ENCODE results near the gene TRAF7.
A peak's percentile ranks its signal among the peaks of the same experiment; 100 is the strongest.
"Not testable (repeated sequence)": the region's sequence is repeated elsewhere in the genome, so short reads cannot be mapped to it uniquely, and the experiment has no call there.

The TRAF7 gene

DNA sequence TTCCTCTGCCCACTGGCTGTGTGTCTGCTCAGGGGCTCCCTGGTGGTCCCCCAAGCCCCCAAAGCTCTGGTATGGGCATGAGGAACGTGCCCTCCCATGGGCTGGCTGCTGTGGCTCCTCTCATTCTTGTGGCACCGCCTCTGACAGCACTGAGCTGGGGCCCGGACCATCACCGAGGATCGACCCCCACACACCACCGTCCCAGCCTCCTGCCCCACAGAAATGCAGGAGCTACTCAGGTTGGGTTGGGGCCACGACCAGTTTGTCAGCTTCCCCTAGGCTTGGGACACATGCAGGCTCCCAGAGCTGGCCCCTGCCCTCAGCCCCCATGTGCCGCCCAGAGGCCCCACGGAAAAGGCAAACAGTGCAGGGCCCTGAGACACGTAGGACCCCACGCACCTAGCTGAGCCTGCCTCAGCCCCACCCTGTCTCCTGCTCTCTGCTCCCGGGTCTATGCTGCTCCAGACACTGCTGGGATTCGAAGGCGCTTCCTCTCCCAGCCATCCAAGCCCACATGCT lies 44.1 kb downstream of the TRAF7 start:
- no peak for DNase-seq (ENCODE audit: low spot score)

DNA sequence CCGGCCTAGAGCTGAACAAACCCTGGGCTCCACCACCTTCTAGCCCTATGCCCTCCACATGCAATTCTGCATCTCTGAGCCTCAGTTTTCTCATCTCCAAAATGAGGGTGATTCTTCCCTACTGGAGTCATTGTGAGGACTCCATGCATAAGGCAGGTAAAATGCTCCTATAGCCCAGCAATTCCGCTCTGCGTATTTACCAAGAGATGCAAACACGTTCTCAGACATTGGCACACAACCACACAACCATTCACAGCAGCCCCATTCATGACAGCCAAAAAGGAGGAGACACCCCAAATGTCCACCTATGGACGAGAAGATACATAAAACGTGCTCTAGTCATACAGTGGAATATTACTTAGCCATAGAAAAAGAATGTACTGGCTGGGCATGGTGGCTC lies 44.7 kb downstream of the TRAF7 start:
- DNase-seq (ENCODE audit: low spot score), result no peak

DNA sequence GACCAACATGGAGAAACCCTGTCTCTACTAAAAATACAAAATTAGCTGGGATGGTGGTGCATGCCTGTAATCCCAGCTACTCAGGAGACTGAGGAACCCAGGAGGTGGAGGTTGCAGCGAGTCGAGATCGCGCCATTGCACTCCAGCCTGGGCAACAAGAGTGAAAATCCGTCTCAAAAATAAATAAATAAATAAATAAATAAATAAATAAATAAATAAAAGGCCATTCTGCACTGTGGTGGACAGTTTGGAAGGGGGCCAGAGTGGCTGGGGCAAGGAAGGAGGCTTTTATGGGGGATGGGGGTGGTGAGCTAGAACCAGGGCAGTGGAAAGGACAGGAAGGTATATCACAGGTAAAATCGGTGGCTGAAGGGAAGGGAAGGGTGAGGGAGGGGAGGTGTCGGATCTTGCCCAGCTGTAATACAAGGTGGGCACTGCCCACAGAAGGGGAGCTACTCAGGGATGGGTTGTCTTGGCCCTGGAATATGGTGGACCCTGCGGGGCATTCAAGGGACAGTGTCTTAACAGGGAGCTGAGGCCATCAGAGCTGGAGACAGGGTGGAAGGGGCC lies 47.6 kb downstream of the TRAF7 start:
- not testable (repeated sequence) for DNase-seq (ENCODE audit: low spot score)

DNA sequence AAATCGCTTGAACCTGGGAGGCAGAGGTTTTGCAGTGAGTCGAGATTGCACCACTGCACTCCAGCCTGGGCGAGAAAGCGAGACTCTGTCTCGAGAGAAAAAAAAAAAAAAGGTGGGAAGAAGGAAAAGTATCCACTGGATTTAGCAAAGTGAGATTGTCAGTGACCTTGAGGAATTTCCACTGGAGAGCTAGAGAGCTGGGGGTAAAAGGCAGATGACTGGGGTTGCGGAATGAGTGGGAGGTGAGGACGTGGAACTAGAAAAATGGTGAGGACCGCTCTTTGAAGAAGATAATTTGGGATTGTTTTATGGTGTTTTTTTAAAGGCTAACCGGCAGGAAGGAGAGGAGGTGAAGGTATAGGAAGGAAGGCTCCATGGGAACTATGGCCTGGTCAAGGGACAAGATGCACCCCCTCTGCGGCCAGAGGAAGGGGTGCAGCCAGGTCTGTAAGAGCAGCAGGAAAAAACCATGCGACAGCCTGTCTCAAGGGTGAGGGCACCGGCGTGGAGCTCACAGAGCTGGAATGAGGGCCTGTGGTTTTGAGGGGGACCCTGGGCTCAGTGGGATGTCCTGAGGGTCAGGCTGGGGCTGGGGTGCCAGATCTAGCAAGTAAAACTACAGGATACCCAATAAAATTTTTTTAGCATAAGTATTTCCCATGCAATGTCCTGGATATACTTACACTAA lies 49.0 kb downstream of the TRAF7 start:
- no peak for DNase-seq (ENCODE audit: low spot score)

DNA sequence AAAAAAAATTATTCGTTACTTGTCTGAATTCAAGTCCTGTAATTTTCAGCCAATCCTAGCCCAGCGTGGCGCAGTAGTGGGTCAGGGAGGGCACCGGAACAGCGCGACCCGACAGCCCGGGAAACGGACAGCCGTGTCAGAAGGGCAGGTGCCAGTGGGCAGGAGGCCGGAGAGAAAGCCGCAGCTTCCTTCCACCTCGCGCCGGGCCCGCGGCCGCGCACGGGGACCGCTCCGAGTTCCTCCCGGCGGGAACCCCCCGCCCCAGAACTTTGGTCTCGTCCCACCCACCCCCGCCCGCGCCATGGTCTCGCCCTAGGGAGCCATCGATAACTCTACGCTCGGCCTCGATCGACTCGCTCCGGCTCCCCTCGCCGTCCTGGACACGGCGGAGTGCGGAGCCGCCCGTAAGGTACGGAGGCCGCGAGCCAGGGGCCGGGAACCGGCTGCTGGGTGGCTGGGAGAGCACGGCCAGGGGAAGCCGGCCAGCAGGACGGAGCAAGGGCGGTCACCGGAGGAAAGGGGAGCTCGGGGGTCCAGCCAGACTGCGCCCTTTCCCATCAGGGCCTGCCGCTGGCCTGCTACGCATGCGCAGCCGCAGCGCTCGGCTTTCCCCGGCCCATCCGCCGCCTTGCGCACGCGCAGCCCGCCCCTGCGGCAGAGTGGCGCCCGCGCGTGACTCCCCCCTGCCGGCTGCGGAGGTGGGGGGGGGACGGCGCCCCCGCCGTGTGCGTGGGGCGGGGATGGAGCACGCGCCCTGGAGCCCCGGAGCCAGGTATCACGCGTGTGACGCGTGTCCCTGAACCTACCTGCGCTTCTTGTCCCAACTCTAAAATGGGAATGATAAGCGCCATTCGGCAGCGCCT lies 49.8 kb downstream of the TRAF7 start, which contains the start of gene MLST8:
MLST8 (plus strand) TSS at position 351 of the 863 bp plus-strand sequence. CDS start 632 bp downstream, outside the sequence.
- peak; percentile 83 for DNase-seq (ENCODE audit: low spot score)

DNA sequence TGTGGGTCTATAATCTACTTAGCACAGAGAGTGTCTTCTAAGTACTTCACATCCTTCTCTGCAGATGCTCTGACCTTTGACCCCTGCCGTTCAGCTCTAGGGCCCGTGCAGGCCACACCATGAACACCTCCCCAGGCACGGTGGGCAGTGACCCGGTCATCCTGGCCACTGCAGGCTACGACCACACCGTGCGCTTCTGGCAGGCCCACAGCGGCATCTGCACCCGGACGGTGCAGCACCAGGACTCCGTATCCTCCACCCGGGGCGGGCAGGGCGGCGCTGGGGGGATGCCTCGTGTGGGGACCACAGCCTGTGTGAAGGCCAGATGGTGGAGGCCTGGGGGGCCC lies 50.4 kb downstream of the TRAF7 start:
- peak; percentile 71 for DNase-seq (ENCODE audit: low spot score)

DNA sequence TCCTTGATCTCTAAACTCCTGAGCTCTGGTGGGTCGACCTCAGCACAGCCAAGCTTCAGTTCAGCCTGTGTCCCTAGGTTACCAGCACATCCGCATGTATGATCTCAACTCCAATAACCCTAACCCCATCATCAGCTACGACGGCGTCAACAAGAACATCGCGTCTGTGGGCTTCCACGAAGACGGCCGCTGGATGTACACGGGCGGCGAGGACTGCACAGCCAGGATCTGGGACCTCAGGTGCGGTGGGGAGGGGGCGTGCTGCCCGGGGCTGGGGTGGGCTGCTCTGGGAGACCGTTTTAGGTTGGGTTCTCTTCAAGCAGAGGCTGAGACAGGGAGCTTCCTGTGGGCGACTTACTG lies 50.8 kb downstream of the TRAF7 start:
- DNase-seq (ENCODE audit: low spot score), result no peak

DNA sequence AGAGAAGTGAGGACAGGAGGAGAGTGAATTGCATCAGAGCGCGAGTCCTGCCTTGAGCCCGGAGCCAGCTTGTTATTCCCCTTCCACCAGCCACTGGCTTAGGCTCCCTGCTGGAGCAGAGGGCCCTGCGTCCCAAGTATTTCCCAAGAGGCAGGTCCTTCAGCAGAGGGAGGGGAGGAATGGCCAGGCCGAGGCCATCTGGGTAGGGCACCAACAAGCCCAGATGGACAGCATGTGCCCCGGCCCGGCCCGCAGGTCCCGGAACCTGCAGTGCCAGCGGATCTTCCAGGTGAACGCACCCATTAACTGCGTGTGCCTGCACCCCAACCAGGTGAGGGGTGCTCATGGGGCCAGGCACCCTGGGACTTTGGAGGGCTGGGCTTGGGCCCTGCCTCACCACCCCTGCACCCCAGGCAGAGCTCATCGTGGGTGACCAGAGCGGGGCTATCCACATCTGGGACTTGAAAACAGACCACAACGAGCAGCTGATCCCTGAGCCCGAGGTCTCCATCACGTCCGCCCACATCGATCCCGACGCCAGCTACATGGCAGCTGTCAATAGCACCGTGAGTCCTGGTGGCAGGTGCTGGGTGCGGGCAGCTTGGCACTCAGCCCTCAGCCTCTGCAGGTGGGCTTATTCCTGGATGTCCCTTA lies 51.3 kb downstream of the TRAF7 start:
- DNase-seq (ENCODE audit: low spot score), result no peak

DNA sequence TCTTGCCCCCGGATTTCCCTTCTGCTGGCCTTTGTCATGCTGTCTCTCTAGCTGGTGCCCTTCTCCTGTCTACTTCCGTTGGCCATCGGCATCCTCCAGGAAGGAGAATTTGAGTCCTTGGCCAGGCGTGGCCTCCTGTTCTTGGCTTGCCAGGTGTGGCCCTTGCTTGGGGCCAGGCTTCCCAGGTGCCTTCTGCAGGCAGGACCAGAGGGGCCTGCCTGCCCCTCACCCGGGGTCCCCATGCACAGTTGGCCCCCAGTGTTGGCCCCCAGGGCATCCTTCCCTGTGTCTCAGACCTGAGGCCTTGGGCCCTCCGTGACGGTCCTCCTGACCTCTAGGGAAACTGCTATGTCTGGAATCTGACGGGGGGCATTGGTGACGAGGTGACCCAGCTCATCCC lies 52.3 kb downstream of the TRAF7 start:
- DNase-seq (ENCODE audit: low spot score), result no peak

DNA sequence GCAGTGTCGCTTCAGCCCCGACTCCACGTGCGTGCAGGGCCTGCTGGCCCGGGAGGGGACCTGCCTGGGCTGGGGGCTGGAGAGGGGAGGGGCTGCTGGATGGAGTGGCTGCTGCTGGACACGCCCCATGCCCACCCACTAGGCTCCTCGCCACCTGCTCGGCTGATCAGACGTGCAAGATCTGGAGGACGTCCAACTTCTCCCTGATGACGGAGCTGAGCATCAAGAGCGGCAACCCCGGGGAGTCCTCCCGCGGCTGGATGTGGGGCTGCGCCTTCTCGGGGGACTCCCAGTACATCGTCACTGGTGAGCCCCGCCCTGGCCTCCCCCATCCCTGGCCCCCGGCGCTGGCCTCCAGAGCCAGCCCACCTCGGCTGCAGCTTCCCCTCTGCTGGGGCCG lies 52.7 kb downstream of the TRAF7 start:
- no peak for DNase-seq (ENCODE audit: low spot score)

DNA sequence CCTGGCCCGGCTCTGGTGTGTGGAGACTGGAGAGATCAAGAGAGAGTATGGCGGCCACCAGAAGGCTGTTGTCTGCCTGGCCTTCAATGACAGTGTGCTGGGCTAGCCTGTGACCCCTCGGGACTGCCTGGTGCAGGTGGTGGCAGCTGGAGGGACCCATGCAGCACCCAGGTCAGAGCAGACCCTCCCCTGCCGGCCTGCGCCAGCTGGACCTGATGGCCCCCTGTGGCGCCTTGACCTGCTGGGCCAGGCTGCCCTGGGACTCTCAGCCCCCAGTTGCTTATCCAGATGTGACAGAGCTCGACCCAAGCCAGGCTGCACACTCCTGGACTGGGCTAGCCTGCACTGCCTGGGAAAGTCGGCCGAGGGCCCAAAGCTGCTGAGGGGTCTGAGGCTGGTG lies 53.2 kb downstream of the TRAF7 start:
- DNase-seq (ENCODE audit: low spot score), result no peak

DNA sequence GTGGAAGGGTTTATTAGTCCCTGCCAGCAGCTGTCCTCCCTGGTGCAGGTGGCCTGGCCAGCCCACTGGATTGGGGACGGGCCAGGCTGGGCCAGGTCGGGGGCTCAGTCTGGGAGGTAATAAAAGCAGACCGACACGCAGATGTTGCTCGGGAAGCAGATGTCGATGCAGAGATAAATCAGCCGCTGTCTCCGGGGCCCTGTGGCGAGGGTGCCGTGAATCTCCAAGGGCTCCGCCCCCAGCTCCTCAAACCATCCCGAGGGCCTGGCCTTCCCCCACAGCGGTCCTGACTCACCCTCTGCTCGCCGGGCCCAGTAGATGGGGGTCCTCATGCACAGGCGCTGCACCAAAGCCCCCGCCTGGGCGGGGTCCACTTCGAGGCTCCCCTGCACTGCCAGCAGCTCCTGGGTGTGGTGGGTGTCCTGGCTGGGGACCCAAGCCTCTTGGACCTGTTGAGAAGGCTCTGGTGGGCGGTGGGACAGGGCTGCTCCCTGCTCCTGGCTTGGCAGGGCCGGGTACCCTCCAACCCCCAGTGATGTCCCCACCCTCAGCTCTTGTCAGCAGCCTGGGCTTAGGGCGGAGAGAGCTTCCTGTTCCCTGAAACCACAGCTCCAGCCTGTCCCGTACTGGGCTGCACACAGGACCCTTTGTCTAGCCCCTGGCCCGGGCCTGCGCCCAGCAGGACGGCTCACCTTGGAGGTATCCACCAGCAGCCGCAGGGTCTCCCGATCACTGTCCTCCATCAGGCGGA lies 53.9 kb downstream of the TRAF7 start:
- DNase-seq (ENCODE audit: low spot score), result no peak

DNA sequence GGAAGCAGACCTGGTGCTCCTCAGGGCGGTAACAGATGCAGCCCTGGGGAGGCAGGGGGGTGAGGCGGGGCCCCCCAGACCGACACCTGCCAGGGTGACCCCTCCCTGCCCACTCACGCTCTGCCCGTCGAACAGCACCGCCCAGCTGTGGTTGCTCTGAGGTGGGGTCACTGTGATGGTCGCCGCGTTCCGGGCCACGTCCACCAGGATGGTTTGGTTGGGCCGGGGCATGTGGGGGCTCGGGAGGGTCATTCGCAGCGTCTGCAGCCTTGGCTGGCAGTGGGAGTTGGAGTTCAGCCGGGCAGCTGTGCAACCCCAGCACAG lies 54.4 kb downstream of the TRAF7 start:
- no peak for DNase-seq (ENCODE audit: low spot score)

DNA sequence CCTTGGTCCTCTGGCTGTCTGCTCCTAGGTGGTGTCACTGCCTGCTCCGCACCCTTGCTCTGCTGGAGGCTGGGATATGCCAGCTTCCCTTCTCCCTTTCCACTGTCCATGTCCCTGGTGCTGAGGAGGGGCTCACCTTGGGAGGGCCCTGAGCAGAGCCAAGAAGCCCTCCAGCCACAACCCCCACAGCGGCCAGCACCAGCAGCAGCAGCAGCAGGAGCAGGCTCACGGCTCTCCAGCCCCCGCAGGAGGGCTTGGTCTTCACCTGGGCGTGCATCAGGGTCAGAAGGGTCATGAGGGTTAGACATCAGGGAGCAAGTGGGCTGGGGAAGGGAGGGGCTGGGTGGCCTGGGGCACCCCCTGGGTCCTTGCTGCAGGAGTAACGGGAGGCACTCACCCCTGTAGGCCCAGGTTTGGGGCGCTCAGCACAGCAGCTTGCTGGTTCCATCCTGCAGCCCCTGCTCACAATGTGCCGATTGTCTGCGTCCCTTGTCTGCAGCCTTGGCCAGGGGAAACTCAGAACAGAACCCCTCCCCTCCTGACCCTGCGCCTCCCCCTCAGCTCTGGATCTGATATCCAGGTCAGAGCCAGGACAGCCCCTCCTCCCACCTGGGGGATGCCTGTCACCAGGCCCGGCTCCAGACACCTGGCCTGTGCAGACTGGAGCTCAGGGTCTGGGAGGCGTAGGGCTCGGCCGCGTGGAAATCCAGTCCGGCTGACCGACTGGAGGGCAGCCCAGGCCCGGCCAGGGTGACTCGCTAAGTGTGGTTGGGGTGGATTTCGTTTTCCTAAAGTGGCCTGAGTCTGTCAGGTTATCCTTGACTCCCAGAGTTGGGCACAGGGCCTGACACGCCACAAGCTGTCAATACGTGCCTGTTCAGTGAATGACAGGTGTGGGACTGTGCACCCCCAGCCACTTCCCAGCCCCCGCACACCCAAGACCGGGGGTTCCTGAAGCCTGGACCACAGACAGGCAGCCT lies 55.1 kb downstream of the TRAF7 start, which contains the start of gene BRICD5:
BRICD5 (minus strand) TSS at position 478 of the 980 bp plus-strand sequence; CDS start at position 448, 30 bp downstream.
- DNase-seq (ENCODE audit: low spot score), result no peak

DNA sequence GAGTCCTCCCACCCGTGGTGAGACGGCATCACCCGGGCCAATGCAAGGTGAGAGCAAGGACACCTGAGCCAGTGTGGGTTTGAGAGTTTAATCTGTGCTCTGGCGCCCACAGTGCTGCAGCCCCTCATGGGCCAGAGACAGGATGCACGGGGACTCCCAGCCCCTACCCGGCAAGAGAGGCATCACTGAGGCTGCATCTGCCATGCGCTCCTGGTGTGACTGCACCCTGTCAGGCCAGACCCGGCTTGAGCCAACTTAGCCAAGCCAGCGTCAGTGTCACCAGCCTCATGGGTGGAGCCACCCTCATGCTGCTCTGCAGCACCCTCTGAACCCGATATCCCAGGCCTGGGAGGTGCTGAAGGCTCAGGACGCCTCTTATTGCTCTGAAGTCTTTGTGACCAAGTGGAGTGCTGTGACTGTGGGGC lies 56.4 kb downstream of the TRAF7 start:
- no peak for DNase-seq (ENCODE audit: low spot score)

DNA sequence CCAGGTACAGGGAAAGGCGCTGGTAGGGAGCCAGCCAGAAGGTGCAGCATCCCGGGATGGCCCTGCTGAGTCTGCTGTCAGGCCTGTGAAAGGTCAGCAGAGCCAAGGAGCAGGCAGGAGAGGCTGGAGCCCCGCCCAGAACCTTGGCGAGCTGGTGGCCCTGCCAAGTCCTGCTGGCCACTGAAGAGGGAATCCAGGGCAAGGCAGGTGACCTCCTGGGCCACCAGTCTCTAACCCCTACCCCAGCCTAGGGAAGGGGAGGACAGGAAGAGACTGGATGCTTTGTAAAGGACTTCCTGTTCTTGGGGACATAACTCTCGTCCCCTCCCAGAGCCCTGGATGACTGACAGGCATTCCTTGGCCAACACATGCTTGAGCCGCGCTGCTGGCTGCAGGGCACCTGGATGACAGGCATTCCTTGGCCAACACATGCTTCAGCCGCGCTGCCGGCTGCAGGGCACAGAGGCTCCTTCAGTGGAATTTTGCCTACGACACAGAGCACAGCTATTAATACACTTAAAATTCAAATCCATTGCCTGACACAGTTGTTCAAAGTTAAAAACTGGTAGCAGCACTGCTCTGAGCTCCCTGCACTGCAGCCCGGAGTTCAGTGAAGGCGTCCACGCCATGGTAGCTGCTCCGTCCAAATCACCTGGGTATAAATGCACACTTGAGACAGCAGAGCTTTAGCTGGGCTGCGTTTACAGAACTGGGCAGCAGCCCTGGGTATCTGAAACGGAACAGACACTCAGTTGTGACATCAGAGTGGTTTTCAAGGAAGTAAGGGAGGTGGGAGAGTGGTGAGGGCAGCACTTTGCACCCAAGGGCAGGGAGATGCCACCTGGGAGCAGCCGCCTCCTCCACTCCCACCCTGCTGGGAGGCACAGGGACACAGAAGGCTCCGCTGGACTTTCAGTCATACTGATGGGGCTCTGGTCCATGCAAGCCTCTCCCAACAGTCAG lies 57.1 kb downstream of the TRAF7 start:
- DNase-seq (ENCODE audit: low spot score), result peak; percentile 73

DNA sequence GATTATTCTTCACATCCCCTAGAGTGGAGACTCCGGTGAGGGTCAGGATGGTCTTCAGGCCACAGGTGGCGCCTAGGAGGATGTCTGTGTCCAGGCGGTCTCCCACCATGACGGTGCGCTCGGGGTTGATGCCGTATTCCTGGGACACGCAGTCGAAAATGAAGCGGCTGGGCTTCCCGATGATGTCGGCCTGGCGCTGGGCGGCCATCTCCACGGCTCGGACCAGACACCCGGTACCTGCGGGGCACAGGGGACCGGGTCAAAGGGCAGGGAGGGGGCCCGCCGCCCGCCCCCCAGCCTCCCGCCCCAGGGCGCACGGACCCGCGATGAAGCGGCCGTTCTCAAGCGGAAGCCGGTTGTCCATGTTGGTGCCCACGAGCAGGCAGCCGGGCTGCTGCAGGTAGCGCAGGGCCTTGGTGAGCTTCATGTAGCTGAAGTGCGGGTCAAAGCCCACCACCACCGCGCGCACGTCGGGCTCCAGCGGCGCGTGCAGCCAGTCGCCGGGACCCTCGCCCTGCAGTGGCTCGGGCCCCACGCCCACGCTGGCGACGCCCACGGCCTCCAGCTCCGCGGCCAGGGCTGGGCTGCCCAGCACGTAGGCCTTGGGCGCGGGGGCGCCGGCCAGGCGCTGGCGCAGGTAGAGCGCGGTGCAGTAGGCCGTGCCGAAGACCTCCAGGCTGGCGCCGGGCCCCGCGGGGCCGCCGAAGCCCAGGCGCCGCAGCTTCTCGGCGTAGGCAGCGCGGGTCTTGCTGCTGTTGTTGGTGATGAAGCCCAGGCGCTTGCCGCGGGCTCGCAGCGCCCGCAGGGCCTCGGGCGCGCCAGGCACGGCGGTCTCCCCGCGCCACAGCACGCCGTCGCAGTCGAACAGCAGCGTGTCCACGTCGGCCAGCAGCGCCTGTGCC lies 58.5 kb downstream of the TRAF7 start:
- no peak for DNase-seq (ENCODE audit: low spot score)

DNA sequence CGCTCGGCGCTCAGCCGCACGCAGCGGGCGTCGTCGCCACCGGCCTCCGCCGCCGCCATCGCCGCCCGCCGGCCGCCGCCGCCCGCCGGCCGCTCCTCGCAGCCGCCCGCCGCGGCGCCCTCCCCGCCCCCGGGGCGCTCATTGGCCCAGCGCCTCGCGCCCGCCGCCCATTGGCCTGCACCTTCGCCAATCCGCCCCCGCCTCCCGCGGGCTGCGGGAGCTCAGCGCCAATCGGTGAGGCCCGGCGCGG lies 59.1 kb downstream of the TRAF7 start, which contains the start of gene PGP:
PGP (minus strand) TSS at position 122 of the 250 bp plus-strand sequence; CDS start at position 59, 63 bp downstream.
- no peak for DNase-seq (ENCODE audit: low spot score)
